Endothelial cell of hepatic sinusoid (primary cell): ENCODE data around the gene CHD6.

Source experiments
- in situ Hi-C: cut with HindIII; loops from 2 replicates; pipeline ENCODE4 v1.10.0; 2017; ENCODE audit warnings: low sequenced_read_pairs

CHD6 gene

GRCh38 chr20:41621971-41622370 lies 3.8 kb upstream of the CHD6 start:
- in situ Hi-C loops = no loop called here

- in situ Hi-C loops = no loop called here
These were observed 3.2 kb upstream of the CHD6 start for GRCh38 chr20:41621421-41621820.

- in situ Hi-C loops = no loop called here
These were observed 1.4 kb upstream of the CHD6 start for GRCh38 chr20:41619360-41620100.

GRCh38 chr20:41618807-41619311 lies 682 bp upstream of the CHD6 start:
- in situ Hi-C loops = no loop called here

- in situ Hi-C loops = no loop called here
These were observed 897 bp downstream of the CHD6 start for GRCh38 chr20:41617059-41617901.

GRCh38 chr20:41616228-41616627 lies 1.9 kb downstream of the CHD6 start:
- in situ Hi-C loops = no loop called here

GRCh38 chr20:41615676-41616075 lies 2.5 kb downstream of the CHD6 start:
- in situ Hi-C loops = no loop called here

- in situ Hi-C loops = no loop called here
These were observed 3.1 kb downstream of the CHD6 start for GRCh38 chr20:41615110-41615509.

- in situ Hi-C loops = no loop called here
These were observed 4.9 kb downstream of the CHD6 start for GRCh38 chr20:41613321-41613720.

- in situ Hi-C loops = no loop called here
These were observed 8.7 kb downstream of the CHD6 start for GRCh38 chr20:41609474-41609873.

GRCh38 chr20:41608606-41609005 lies 9.6 kb downstream of the CHD6 start:
- in situ Hi-C loops = no loop called here

GRCh38 chr20:41607791-41608190 lies 10.4 kb downstream of the CHD6 start:
- in situ Hi-C loops = no loop called here

- in situ Hi-C loops = no loop called here
These were observed 14.2 kb downstream of the CHD6 start for GRCh38 chr20:41604002-41604401.

- in situ Hi-C loops = no loop called here
These were observed 16.4 kb downstream of the CHD6 start for GRCh38 chr20:41601742-41602141.

GRCh38 chr20:41600926-41601631 lies 17.1 kb downstream of the CHD6 start:
- in situ Hi-C loops = no loop called here

GRCh38 chr20:41599699-41600104 lies 18.5 kb downstream of the CHD6 start:
- in situ Hi-C loops = no loop called here

- in situ Hi-C loops = no loop called here
These were observed 19.5 kb downstream of the CHD6 start for GRCh38 chr20:41598719-41599118.

- in situ Hi-C loops = no loop called here
These were observed 23.5 kb downstream of the CHD6 start for GRCh38 chr20:41594514-41595322.

- in situ Hi-C loops = no loop called here
These were observed 25.5 kb downstream of the CHD6 start for GRCh38 chr20:41592516-41593216.

GRCh38 chr20:41587956-41588355 lies 30.2 kb downstream of the CHD6 start:
- in situ Hi-C loops = no loop called here
